HCT116 (cell line): ENCODE results near the gene PRR5L. TPM values are rescaled to one million over a fixed set of nuclear protein-coding genes. Genes with fewer than 3 reads are reported as not detected.

Experiments used
- ATAC-seq: fragments of 200-7000 bp; cut with Tn5 transposase; 2 replicates; pipeline ENCODE4 v1.9.1; 2020; ENCODE audit warnings: mild to moderate bottlenecking, moderate library complexity
- BruUV-seq: library from RNA; stranded (reverse); fragments of 400-500 nt; replicated peaks from 2 replicates; lab custom pipeline; 2021; lab: Mats Ljungman, UMichigan
- CTCF ChIA-PET: fragments of 300-600 bp; sonication (Branson Sonifier 250); formaldehyde crosslinking; loops from one replicate; lab custom pipeline; 2021; ENCODE audit warnings: antibody characterized with exemption; lab: Charles Lee
- POLR2A ChIA-PET: fragments of 300-600, 350-600 bp; sonication (Branson Sonifier 250); formaldehyde crosslinking; loops from one replicate; lab custom pipeline; 2021; ENCODE audit warnings: antibody characterized with exemption; lab: Charles Lee
- RAD21 ChIA-PET, 2 experiments: fragments of 300-600 bp; sonication (Branson Sonifier 250); formaldehyde crosslinking; loops; one replicate each; lab custom pipeline; 2023; ENCODE audit warnings: low total read pairs in 2 of 2; ENCODE audit not compliant: uncharacterized antibody in 2 of 2, unreplicated experiment in 2 of 2, low non-redundant PET in 1 of 2; lab: Charles Lee
- DNase-seq: peaks from one replicate; pipeline ENCODE4 v3.0.0-alpha.2; 2010; ENCODE audit warnings: low read depth, low spot score
- H2AFZ ChIP-seq: fragments of 200-600 bp; shearing (Covaris generic), sonication (generic); 2 replicates; pipeline ENCODE4 v1.6.1; 2017; ENCODE audit warnings: low read depth, mixed run types, mixed read lengths, antibody characterized with exemption, low read length; ENCODE audit not compliant: poor library complexity, severe bottlenecking
- H3K27ac ChIP-seq: 2 replicates; pipeline ENCODE4 v1.5.1; 2012; ENCODE audit warnings: low read depth, low read length
- H3K27me3 ChIP-seq: fragments of 200-600 bp; sonication (generic); 2 replicates; pipeline ENCODE4 v1.6.1; 2016; ENCODE audit warnings: mixed run types, low read length, mixed read lengths; ENCODE audit not compliant: insufficient read depth
- H3K36me3 ChIP-seq, 2 experiments: fragments of 200-500 bp in 1 of 2; fragments of 200-600 bp in 1 of 2; sonication (Bioruptor generic) in 1 of 2; sonication (generic) in 1 of 2; 2 replicates each; pipeline versions ENCODE4 v1.5.1 to v1.6.1; 2014 to 2016; ENCODE audit warnings: low read length in 2 of 2, inconsistent platforms in 1 of 2, mixed read lengths in 1 of 2, mixed run types in 1 of 2; ENCODE audit not compliant: insufficient read depth in 2 of 2, control insufficient read depth in 1 of 2
- H3K4me1 ChIP-seq, 2 experiments: fragments of 200-600 bp in 1 of 2; sonication (generic) in 1 of 2; 2 replicates each; pipeline versions ENCODE4 v1.5.1 to v1.6.1; 2012 to 2017; ENCODE audit warnings: low read length in 2 of 2, inconsistent platforms in 1 of 2, mild to moderate bottlenecking in 1 of 2, mixed read lengths in 1 of 2, mixed run types in 1 of 2, moderate library complexity in 1 of 2; ENCODE audit not compliant: insufficient read depth in 2 of 2, control insufficient read depth in 1 of 2
- H3K4me2 ChIP-seq: fragments of 200-600 bp; sonication (generic); 2 replicates; pipeline ENCODE4 v1.6.1; 2017; ENCODE audit warnings: mixed run types, low read length, mixed read lengths
- H3K4me3 ChIP-seq, 2 experiments: fragments of 200-600 bp in 1 of 2; sonication (generic) in 1 of 2; replicated peaks in 1 of 2; 2 replicates each; pipeline ENCODE4 v1.5.1; 2011 to 2016; ENCODE audit warnings: low read length in 2 of 2, control low read depth in 1 of 2, low read depth in 1 of 2, mild to moderate bottlenecking in 1 of 2, mixed read lengths in 1 of 2, mixed run types in 1 of 2
- H3K79me2 ChIP-seq: fragments of 200-600 bp; sonication (generic); 2 replicates; pipeline ENCODE4 v1.6.1; 2017; ENCODE audit warnings: mild to moderate bottlenecking, mixed run types, low read length, moderate library complexity, mixed read lengths; ENCODE audit not compliant: insufficient read depth
- H3K9ac ChIP-seq: fragments of 200-600 bp; sonication (generic); 2 replicates; pipeline ENCODE4 v1.6.1; 2016; ENCODE audit warnings: low read length, mixed read lengths
- H3K9me2 ChIP-seq: fragments of 200-600 bp; sonication (generic), shearing (Covaris generic); 2 replicates; pipeline ENCODE4 v1.6.1; 2017; ENCODE audit warnings: mixed run types, mild to moderate bottlenecking, moderate library complexity; ENCODE audit not compliant: insufficient read depth
- H3K9me3 ChIP-seq, 2 experiments: fragments of 200-500 bp in 1 of 2; fragments of 200-600 bp in 1 of 2; sonication (Bioruptor generic) in 1 of 2; sonication (generic) in 1 of 2; 2 replicates each; pipeline ENCODE4 v1.6.1; 2014 to 2017; ENCODE audit warnings: low read length in 2 of 2, mixed read lengths in 2 of 2, inconsistent platforms in 1 of 2, low read depth in 1 of 2, mild to moderate bottlenecking in 1 of 2, mixed run types in 1 of 2, moderate library complexity in 1 of 2; ENCODE audit not compliant: control insufficient read depth in 1 of 2, insufficient read depth in 1 of 2
- H4K20me1 ChIP-seq: fragments of 200-600 bp; sonication (generic), shearing (Covaris generic); 2 replicates; pipeline ENCODE4 v1.6.1; 2017; ENCODE audit warnings: mixed run types, mild to moderate bottlenecking, moderate library complexity; ENCODE audit not compliant: insufficient read depth
- CBX3 ChIP-seq: IDR thresholded peaks from 2 replicates; pipeline ENCODE4 v1.6.1; 2012; ENCODE audit warnings: low read depth
- EZH2 ChIP-seq: fragments of 200-600 bp; sonication (generic); IDR thresholded peaks from 2 replicates; pipeline ENCODE4 v1.6.1; 2017; ENCODE audit warnings: antibody characterized with exemption, mixed run types
- EZH2phosphoT487 ChIP-seq: fragments of 200-600 bp; IDR thresholded peaks from 2 replicates; pipeline ENCODE4 v1.6.1; 2018; ENCODE audit warnings: antibody characterized with exemption, borderline replicate concordance
- FOSL1 ChIP-seq: IDR thresholded peaks from 2 replicates; pipeline ENCODE4 v1.6.1; 2012; ENCODE audit warnings: low read depth
- JUND ChIP-seq: IDR thresholded peaks from 2 replicates; pipeline ENCODE4 v1.6.1; 2012
- POLR2A ChIP-seq: IDR thresholded peaks from 2 replicates; pipeline ENCODE4 v1.7.0; 2011; ENCODE audit warnings: borderline replicate concordance; ENCODE audit not compliant: insufficient read depth, insufficient read length; ENCODE audit errors: extremely low read depth
- POLR2AphosphoS5 ChIP-seq: IDR thresholded peaks from 2 replicates; pipeline ENCODE4 v1.6.1; 2011; ENCODE audit warnings: mild to moderate bottlenecking, low read depth, low read length, moderate library complexity
- REST ChIP-seq: IDR thresholded peaks from 2 replicates; pipeline ENCODE4 v1.6.1; 2012; ENCODE audit warnings: low read depth
- SIN3A ChIP-seq: IDR thresholded peaks from 2 replicates; pipeline ENCODE4 v1.6.1; 2012; ENCODE audit warnings: low read depth
- SRF ChIP-seq: IDR thresholded peaks from 2 replicates; pipeline ENCODE4 v1.6.1; 2012; ENCODE audit warnings: low read depth
- ZNF274 ChIP-seq: fragments of 200-500 bp; sonication (Bioruptor generic); IDR thresholded peaks from 2 replicates; pipeline ENCODE4 v1.6.1; 2014; ENCODE audit warnings: mild to moderate bottlenecking, low read depth, low read length, inconsistent platforms
- intact Hi-C: fragments of 100-400 bp; cut with micrococcal nuclease; formaldehyde crosslinking; loops from 2 replicates; pipeline ENCODE4 v1.10.0; 2022
- total RNA-seq: library from RNA; stranded (reverse); gene quantifications from one replicate; pipeline ENCODE4 v1.2.1, GENCODE V29; 2021; ENCODE audit not compliant: unreplicated experiment
- TF ChIP-seq, protein P1 (sequence below), 3 experiments: fragments of 200-600 bp in 1 of 3; sonication (generic) in 1 of 3; IDR thresholded peaks in 2 of 3; conservative IDR thresholded peaks in 1 of 3; 2 replicates each; pipeline ENCODE4 v1.5.1; 2012 to 2017; ENCODE audit warnings: low read depth in 2 of 3, low read length in 2 of 3, antibody characterized with exemption in 1 of 3, borderline replicate concordance in 1 of 3, control low read depth in 1 of 3, mild to moderate bottlenecking in 1 of 3, mixed read lengths in 1 of 3, mixed run types in 1 of 3, moderate library complexity in 1 of 3; ENCODE audit not compliant: insufficient read depth in 1 of 3
- TF ChIP-seq, protein P2 (sequence below): IDR thresholded peaks from 2 replicates; pipeline ENCODE4 v1.6.1; 2012
- TF ChIP-seq, protein P3 (sequence below): IDR thresholded peaks from 2 replicates; pipeline ENCODE4 v1.6.1; 2011; ENCODE audit warnings: mild to moderate bottlenecking, low read length, moderate library complexity; ENCODE audit not compliant: insufficient replicate concordance; ENCODE audit errors: extremely low read depth

PRR5L gene
- total RNA-seq, 1 experiment from 2014 or later = 0.47 TPM

DNA sequence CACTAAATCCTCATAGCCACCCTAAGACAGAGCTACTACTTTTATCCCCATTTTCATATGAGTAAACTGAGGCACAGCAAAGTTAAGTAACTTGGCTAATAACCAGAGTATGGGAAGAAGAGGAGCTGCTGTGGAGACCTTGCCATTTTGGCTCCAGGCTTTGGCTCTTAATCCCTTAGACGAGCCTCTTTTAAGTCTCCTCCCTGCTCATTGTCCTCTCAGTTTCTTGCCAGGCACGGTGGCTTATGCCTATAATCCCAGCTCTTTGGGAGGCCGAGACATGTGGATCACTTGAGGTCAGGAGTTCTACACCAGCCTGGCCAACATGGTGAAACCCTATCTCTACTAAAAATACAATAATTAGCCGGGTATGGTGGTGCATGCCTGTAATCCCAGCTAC lies 78.6 kb downstream of the PRR5L start (continued):
- TF ChIP-seq, protein P1, sequence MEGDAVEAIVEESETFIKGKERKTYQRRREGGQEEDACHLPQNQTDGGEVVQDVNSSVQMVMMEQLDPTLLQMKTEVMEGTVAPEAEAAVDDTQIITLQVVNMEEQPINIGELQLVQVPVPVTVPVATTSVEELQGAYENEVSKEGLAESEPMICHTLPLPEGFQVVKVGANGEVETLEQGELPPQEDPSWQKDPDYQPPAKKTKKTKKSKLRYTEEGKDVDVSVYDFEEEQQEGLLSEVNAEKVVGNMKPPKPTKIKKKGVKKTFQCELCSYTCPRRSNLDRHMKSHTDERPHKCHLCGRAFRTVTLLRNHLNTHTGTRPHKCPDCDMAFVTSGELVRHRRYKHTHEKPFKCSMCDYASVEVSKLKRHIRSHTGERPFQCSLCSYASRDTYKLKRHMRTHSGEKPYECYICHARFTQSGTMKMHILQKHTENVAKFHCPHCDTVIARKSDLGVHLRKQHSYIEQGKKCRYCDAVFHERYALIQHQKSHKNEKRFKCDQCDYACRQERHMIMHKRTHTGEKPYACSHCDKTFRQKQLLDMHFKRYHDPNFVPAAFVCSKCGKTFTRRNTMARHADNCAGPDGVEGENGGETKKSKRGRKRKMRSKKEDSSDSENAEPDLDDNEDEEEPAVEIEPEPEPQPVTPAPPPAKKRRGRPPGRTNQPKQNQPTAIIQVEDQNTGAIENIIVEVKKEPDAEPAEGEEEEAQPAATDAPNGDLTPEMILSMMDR (IDR thresholded peaks at IDR 0.05 in 2 of 3, conservative IDR thresholded peaks at IDR 0.05 in 1 of 3; ENCODE audit: borderline replicate concordance in 1 of 3, insufficient read depth in 1 of 3, low read depth in 2 of 3, low read length in 2 of 3) = no peak

DNA sequence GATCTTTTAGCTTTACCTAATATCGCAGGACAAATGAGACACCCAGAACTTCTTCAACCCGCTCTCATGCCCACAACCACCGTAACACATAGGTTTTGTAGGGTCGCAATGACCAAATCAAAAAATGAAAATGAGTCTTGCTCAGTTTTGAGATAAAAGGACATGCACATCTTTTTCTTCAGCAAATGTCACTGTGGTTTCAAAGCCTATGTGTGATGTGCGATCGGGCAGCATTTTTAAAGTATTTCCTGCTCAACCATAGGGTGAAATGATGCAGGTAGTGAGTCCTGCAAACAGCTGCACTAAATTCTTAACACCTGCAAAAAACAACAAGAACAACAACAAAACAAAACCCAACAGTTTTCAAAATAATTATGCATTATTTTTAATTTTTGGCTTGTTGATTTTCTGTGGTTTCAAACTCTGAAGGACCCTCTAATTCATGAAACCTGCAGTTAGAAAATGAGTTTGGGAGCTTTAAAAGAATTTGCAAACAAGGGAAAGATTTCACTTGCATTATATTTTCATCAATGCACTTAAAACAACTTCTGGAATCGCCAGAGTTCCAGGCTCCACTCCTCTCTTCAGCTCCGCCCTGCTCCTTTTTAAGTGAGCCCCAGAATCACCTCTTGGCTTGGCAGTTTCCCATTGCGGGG lies 79.4 kb downstream of the PRR5L start:
- H3K27me3 ChIP-seq = peaks cover 23% of the 10 kb centered on the region
- H3K9ac ChIP-seq = no peak overlapping the region
- no peaks in the 10 kb centered on the region for H3K79me2 ChIP-seq
- no peak overlapping the region for H3K27ac ChIP-seq
- ChIA-PET CTCF (no interaction called here), POLR2A (no interaction called here), RAD21 (interaction anchor here in 1 of 2 experiments (0.7 kb wide), 1 partner anchor 16 kb away, joined by 4 read pairs; no protein-coding TSS in a partner anchor)
- BruUV-seq = no TSS peak
- H3K4me1 ChIP-seq = no peaks in the 10 kb centered on the region
- intact Hi-C loops = no loop called here
- H3K9me3 ChIP-seq = no peaks in the 10 kb centered on the region
- no peaks in the 10 kb centered on the region for H3K36me3 ChIP-seq
- no peak for DNase-seq
- H3K4me3 ChIP-seq = no peak overlapping the region
- H3K9me2 ChIP-seq = no peaks in the 10 kb centered on the region
- H2AFZ ChIP-seq = no peak overlapping the region
- no peak for ATAC-seq
- no peaks in the 10 kb centered on the region for H4K20me1 ChIP-seq
- H3K4me2 ChIP-seq = no peak overlapping the region
- TF ChIP-seq, protein P1 (IDR thresholded peaks at IDR 0.05 in 2 of 3, conservative IDR thresholded peaks at IDR 0.05 in 1 of 3; ENCODE audit: borderline replicate concordance in 1 of 3, insufficient read depth in 1 of 3, low read depth in 2 of 3, low read length in 2 of 3) = no peak
- TF ChIP-seq REST (no peak), SRF (no peak), EZH2 (no peak), POLR2A (no peak), EZH2phosphoT487 (no peak), JUND (no peak), SIN3A (no peak), FOSL1 (no peak), POLR2AphosphoS5 (no peak), CBX3 (no peak), ZNF274 (no peak)
- TF ChIP-seq, protein P2, sequence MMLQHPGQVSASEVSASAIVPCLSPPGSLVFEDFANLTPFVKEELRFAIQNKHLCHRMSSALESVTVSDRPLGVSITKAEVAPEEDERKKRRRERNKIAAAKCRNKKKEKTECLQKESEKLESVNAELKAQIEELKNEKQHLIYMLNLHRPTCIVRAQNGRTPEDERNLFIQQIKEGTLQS = no peak
- TF ChIP-seq, protein P3, sequence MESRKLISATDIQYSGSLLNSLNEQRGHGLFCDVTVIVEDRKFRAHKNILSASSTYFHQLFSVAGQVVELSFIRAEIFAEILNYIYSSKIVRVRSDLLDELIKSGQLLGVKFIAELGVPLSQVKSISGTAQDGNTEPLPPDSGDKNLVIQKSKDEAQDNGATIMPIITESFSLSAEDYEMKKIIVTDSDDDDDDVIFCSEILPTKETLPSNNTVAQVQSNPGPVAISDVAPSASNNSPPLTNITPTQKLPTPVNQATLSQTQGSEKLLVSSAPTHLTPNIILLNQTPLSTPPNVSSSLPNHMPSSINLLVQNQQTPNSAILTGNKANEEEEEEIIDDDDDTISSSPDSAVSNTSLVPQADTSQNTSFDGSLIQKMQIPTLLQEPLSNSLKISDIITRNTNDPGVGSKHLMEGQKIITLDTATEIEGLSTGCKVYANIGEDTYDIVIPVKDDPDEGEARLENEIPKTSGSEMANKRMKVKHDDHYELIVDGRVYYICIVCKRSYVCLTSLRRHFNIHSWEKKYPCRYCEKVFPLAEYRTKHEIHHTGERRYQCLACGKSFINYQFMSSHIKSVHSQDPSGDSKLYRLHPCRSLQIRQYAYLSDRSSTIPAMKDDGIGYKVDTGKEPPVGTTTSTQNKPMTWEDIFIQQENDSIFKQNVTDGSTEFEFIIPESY = no peak
